ENCODE data around the gene ARVCF. TPM values are rescaled to one million over a fixed set of nuclear protein-coding genes. Genes with fewer than 3 reads are reported as not detected.
A peak's percentile ranks its signal among the peaks of the same experiment; 100 is the strongest.

The ARVCF gene
- total RNA-seq, 4 donors from 2014 or later = 47.5 to 98.3 (median 80.6) TPM

DNA sequence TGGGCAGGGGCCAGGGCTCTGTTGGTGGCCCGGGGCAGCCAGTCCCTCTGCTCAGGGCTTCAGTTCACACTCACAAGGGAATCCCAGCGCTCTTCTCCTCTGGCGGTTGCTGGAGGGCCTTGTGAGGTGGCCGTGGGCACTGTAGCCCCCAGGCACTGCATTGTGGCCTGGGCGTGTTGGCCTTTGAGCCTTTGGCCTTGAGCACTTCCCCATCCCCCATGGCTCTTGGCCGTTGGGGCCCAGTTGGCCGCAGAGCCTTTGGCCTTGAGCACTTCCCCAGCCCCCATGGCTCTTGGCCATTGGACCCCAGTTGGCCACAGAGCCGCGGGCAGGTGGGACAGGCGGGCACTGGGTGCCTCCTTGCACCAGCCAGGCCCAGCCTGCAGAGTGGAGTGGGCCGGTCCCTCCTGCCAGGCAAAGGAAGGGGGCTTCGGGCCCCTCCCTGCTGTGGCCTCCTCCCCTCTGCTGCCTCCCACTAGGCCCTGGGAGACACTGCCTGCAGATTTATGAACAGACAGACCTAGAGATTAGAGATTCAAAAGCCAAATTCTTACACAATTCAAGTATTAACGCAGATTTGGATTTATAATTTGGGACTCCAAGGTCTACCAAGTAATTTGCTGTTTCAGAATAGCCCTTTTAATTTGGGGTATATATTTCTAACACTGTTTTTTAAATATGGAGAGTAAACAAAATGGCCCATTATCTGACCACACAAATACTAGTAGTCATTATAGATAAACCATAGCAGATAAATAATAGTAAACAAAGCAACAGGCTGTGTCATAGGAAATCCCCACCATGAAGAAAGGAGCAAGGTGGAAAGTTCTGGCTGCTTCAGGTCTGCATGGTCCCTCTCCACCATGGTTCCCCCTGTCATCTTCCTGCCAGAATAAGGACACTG lies 56.8 kb downstream of the ARVCF start:
- Histone ChIP-seq H3K27me3 (no peaks in the 10 kb centered on the region), H3K4me3 (peak overlapping the region in 2 of 4 donors; percentile 36 to 38), H3K36me3 (peaks cover 0 to 29% (median 0%) of the 10 kb centered on the region in 3 donors), H3K27ac (peak overlapping the region; percentile 35 to 80 (median 58)), H3K4me1 (peaks cover 0 to 54% (median 28%) of the 10 kb centered on the region in 4 donors), H3K9me3 (no peaks in the 10 kb centered on the region)
- WGBS, 2 donors = 24 to 25% methylated on average over 7 to 12 of the region's 13 CpGs
- DNase-seq (ENCODE audit: low spot score in 2 of 2) = no peak
- TF ChIP-seq POLR2A (IDR thresholded peaks at IDR 0.05) (no peak), EP300 (IDR thresholded peaks at IDR 0.05) (no peak)
- TF ChIP-seq, protein P1, sequence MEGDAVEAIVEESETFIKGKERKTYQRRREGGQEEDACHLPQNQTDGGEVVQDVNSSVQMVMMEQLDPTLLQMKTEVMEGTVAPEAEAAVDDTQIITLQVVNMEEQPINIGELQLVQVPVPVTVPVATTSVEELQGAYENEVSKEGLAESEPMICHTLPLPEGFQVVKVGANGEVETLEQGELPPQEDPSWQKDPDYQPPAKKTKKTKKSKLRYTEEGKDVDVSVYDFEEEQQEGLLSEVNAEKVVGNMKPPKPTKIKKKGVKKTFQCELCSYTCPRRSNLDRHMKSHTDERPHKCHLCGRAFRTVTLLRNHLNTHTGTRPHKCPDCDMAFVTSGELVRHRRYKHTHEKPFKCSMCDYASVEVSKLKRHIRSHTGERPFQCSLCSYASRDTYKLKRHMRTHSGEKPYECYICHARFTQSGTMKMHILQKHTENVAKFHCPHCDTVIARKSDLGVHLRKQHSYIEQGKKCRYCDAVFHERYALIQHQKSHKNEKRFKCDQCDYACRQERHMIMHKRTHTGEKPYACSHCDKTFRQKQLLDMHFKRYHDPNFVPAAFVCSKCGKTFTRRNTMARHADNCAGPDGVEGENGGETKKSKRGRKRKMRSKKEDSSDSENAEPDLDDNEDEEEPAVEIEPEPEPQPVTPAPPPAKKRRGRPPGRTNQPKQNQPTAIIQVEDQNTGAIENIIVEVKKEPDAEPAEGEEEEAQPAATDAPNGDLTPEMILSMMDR (IDR thresholded peaks at IDR 0.05) = no peak

DNA sequence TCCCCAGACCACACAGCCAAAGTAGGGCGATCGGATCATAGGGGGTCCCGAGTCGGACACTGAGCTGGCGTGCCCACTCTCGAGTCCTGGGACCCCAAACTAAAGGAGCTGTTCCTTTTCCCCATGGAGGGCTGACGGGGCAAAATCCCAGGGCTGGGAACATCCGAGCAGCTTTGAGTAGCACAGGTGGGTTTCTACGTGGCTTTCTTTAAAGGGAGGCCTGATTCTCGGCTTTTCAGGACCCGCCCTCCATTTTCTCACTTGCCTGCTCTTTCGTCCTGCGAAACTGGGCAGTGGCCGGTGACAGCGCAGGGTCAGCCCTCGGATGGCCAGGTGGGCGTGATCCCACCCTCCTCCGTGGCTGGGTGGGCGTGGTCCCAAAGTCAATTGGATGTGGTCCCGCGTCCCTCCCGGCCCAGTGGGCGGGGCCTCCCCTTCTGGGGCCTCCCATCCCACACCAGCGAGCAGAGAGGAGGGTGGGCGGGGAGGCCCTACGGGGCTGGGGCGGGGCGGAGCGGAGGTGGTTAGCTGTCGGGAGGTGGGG lies 57.5 kb downstream of the ARVCF start:
- DNase-seq (ENCODE audit: low spot score in 2 of 2) = peak; percentile 59 to 76
- Histone ChIP-seq H3K4me1 (peaks cover 0 to 56% (median 28%) of the 10 kb centered on the region in 4 donors), H3K9me3 (no peaks in the 10 kb centered on the region), H3K36me3 (peaks cover 0 to 22% (median 0%) of the 10 kb centered on the region in 3 donors), H3K27ac (peak overlapping the region; percentile 35 to 80 (median 58)), H3K4me3 (peak overlapping the region in 2 of 4 donors; percentile 36 to 38), H3K27me3 (no peaks in the 10 kb centered on the region)
- TF ChIP-seq EP300 (IDR thresholded peaks at IDR 0.05) = peak in 1 of 2 donors; percentile 15
- TF ChIP-seq, protein P1 (IDR thresholded peaks at IDR 0.05) = no peak
- 32 to 35% methylated on average over 17 to 23 of the region's 30 CpGs for WGBS, 2 donors

DNA sequence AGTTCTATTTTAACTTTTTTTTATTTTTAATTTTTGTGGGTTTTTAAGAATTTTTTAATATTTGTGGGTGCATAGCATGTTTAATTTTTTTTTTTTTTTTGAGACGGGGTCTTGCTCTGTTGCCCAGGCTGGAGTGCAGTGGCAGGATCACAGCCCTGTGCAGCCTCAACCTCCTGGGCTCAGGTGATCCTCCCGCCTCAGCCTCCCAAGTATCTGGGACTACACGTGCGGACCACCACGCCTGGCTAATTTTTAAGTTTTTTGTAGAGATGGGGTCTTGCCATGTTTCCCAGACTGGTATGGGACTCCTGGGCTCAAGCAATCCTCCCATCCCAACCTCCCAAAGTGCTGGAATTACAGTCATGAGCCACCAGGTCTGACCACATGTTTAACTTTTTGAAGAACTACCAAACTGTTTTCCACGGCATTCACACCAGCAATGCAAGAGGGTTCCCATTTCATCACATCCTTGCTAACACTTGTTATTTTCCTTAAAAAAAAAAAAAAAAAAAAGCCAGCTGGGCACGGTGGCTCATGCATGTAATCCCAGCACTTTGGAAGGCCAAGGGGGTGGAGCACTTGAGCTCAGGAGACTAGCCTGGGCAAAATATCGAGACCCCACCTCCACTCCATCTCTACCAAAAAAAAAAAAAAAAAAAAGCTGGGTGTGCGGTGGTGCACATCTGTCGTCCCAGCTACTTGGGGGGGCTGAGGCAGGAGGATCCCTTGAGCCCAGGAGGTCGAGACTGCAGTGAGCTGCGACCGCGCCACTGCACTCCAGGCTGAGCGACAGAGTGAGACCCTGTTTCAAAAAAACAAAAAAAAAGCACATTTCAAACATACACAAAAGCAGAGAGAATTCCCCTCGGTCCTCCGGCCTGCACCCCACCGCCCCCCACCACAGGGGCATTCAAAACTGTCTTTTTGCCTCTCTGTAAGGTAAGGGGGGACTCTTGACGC lies 58.3 kb downstream of the ARVCF start:
- peak overlapping the region; percentile 35 to 80 (median 54) for H3K27ac ChIP-seq
- 62 to 76% methylated on average over 19 of the region's 19 CpGs for WGBS, 2 donors
- peaks cover 0 to 14% (median 0%) of the 10 kb centered on the region in 3 donors for H3K36me3 ChIP-seq
- peak overlapping the region in 1 of 4 donors; percentile 38 for H3K4me3 ChIP-seq
- no peak for TF ChIP-seq POLR2A (IDR thresholded peaks at IDR 0.05)
- TF ChIP-seq, protein P1 (IDR thresholded peaks at IDR 0.05) = no peak
- TF ChIP-seq EP300 (IDR thresholded peaks at IDR 0.05) = no peak
- H3K9me3 ChIP-seq = no peaks in the 10 kb centered on the region
- DNase-seq (ENCODE audit: low spot score in 2 of 2) = peak in 1 of 2 donors; percentile 33
- peaks cover 0 to 64% (median 32%) of the 10 kb centered on the region in 4 donors for H3K4me1 ChIP-seq
- no peaks in the 10 kb centered on the region for H3K27me3 ChIP-seq

- Histone ChIP-seq H3K27me3 (no peaks in the 10 kb centered on the region), H3K4me1 (peaks cover 0 to 64% (median 33%) of the 10 kb centered on the region in 4 donors), H3K4me3 (no peak overlapping the region), H3K36me3 (peaks cover 0 to 5% (median 0%) of the 10 kb centered on the region in 3 donors), H3K27ac (no peak overlapping the region), H3K9me3 (no peaks in the 10 kb centered on the region)
- 80 to 92% methylated on average over 7 to 9 of the region's 9 CpGs for WGBS, 2 donors
- DNase-seq (ENCODE audit: low spot score in 2 of 2) = no peak
- no peak for TF ChIP-seq EP300 (IDR thresholded peaks at IDR 0.05)
- TF ChIP-seq POLR2A (IDR thresholded peaks at IDR 0.05) = no peak
- TF ChIP-seq, protein P1 (IDR thresholded peaks at IDR 0.05) = no peak
Observed at GRCh38 chr22:19957445-19957844, 59.2 kb downstream of the ARVCF start.
